Mononuclear cell (primary cell): ENCODE data around the gene IPO11. TPM values are rescaled to one million over a fixed set of nuclear protein-coding genes. Genes with fewer than 3 reads are reported as not detected.

Experiments used
- H3K27me3 ChIP-seq: 2 replicates; pipeline ENCODE4 v1.6.0; 2011; ENCODE audit warnings: low read length, control low read depth; ENCODE audit not compliant: insufficient read depth
- H3K4me1 ChIP-seq: 2 replicates; pipeline ENCODE4 v1.5.1; 2011; ENCODE audit warnings: mild to moderate bottlenecking, low read length, control low read depth; ENCODE audit not compliant: insufficient read depth
- H3K4me3 ChIP-seq: 2 replicates; pipeline ENCODE4 v1.5.1; 2011; ENCODE audit warnings: mild to moderate bottlenecking, low read length, moderate library complexity
- H3K9me3 ChIP-seq: 2 replicates; pipeline ENCODE4 v1.5.1; 2011; ENCODE audit warnings: low read depth, mild to moderate bottlenecking, control low read depth, low read length
- total RNA-seq: library from RNA; depleted of rRNA; stranded (reverse); fragments of >200 nt; gene quantifications from one replicate; pipeline ENCODE4 v1.2.3, GENCODE V29; 2012

The IPO11 gene
- total RNA-seq, 1 donor = 12.7 TPM

DNA sequence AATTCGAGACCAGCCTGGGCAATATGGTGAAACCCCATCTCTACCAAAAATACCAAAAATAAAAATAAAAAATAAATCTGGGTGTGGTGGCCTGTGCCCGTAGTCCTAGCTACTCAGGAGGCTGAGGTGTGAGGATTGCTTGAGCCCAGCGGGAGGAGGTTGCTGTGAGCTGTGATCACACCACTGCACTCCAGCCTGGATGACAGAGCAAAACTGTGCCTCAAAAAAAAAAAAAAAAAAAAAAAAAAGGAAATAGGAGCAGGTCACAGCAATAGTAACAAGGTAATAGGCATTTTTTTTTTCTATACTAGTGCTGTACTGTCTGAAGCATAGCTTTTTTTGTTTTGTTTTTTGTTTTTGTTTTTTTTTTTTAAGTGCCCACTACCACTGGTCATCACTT lies 171.8 kb downstream of the IPO11 start:
- no peak overlapping the region for H3K4me3 ChIP-seq
- H3K9me3 ChIP-seq = no peaks in the 10 kb centered on the region
- no peaks in the 10 kb centered on the region for H3K27me3 ChIP-seq
- no peaks in the 10 kb centered on the region for H3K4me1 ChIP-seq

DNA sequence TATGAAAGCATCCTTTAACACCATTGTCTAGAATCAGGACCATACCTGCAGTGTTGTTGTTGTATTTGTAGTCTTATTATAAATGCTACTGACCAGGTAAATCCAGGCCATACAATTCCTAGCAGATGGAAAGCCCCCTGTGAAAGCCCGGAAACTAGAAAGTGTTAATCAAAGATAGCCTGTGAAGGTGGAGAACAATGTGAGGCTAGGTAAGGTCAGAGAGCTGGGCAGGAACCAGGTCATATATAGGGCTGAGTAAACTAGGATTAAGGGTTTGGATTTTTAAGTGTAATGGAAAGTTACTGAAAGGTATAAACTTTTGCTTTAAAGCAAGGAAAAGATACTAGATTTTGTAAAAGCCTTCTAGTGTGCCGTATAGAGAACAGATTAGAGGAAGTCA lies 172.7 kb downstream of the IPO11 start:
- Histone ChIP-seq H3K4me3 (no peak overlapping the region), H3K9me3 (no peaks in the 10 kb centered on the region), H3K27me3 (no peaks in the 10 kb centered on the region), H3K4me1 (no peaks in the 10 kb centered on the region)

DNA sequence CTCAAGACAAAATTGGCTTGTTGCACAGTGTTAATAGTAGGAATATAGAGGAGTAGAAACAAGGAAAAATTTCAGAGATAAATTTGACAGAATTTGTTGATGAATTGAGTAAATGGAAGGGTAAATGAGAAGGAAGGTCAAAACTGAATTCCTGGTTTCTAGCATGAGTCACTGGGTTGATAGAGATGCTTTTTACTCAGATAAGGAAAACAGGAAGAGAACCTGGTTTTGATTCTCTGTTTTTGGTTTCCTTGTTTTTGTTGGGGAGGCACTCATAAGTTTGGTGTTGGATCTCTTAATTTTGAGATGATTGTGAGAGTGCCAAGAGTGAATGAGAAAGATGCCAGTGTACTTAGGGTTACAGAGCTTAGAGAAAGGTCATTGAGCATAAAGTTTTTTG lies 173.2 kb downstream of the IPO11 start:
- Histone ChIP-seq H3K9me3 (no peaks in the 10 kb centered on the region), H3K4me1 (no peaks in the 10 kb centered on the region), H3K4me3 (no peak overlapping the region), H3K27me3 (no peaks in the 10 kb centered on the region)

DNA sequence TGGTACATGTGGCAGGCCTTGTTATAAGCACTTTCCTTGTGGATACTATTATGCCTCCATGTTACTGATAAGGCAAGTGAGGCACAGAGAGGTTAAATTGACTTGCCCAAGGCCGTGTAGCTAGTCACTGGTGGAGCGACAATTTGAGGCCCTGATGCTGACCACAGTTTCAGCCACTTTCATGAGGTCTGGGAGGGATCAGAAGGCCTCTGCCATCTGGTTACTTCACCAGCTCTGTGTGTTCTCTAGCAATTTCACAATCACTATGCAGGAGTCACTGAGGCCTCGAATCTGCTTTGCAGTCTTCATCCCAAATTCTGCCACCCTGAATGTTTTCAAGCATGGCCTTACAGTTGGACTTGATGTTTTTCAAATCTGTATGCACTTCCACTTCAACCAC lies 175.2 kb downstream of the IPO11 start:
- Histone ChIP-seq H3K4me3 (no peak overlapping the region), H3K9me3 (no peaks in the 10 kb centered on the region), H3K27me3 (no peaks in the 10 kb centered on the region), H3K4me1 (no peaks in the 10 kb centered on the region)

DNA sequence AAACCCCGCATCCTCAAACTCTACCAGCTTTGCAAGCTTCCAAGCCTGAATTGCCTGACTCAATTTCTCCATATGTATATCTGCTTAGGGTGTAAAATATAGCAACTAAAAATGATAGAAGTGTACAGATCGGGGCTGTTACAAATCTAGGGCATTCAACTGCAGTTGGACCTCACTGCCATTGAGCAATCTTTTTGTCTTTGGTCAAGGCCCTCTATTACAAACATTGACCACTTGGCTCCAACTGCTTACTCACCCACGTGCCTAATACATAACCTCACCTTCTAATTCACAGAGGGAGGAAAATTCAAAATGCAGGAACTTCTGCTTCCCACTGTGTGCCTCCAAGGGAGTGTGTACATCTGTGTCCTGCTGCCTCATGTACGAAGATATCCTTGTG lies 176.1 kb downstream of the IPO11 start:
- Histone ChIP-seq H3K9me3 (no peaks in the 10 kb centered on the region), H3K4me3 (no peak overlapping the region), H3K27me3 (no peaks in the 10 kb centered on the region), H3K4me1 (no peaks in the 10 kb centered on the region)

DNA sequence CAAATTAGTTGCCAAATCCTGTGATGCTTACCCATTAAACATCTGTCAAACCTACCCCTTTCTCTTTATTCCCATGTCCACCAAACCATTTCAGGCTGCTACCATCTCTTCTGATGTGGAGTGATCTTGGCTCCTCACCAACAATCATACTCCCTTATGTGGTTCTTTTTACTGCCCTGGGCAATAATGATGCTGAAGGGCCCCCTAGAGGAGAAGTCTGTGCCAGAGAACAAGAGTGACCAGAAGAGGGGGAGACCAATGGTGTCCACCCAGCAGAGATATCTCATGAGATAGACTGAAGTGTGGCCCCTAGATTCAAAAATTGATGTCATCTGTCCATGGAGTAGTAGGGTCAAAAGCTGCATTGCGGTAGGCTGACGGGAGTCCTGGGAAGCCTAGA lies 176.9 kb downstream of the IPO11 start:
- H3K4me3 ChIP-seq = no peak overlapping the region
- H3K27me3 ChIP-seq = no peaks in the 10 kb centered on the region
- no peaks in the 10 kb centered on the region for H3K4me1 ChIP-seq
- H3K9me3 ChIP-seq = no peaks in the 10 kb centered on the region

DNA sequence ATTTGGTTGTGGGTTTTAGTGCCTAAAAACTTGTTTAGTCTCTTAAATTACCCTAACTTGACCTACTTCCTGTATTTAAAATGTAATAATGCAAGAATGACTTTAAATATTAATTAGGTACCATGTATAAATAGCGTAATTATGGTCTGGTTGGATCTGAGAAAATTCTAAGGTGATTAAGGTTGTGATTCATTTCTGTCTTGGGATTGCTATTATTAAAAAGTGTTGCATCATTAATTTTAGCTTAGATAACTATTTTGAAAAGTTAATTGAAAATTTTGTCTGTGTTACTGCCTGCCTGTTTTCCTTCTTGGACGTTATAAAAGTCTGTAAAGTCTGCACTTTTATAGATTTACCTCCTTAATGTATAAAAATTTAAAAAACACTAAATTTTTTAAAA lies 177.8 kb downstream of the IPO11 start:
- H3K27me3 ChIP-seq = no peaks in the 10 kb centered on the region
- H3K9me3 ChIP-seq = no peaks in the 10 kb centered on the region
- H3K4me1 ChIP-seq = no peaks in the 10 kb centered on the region
- H3K4me3 ChIP-seq = no peak overlapping the region

DNA sequence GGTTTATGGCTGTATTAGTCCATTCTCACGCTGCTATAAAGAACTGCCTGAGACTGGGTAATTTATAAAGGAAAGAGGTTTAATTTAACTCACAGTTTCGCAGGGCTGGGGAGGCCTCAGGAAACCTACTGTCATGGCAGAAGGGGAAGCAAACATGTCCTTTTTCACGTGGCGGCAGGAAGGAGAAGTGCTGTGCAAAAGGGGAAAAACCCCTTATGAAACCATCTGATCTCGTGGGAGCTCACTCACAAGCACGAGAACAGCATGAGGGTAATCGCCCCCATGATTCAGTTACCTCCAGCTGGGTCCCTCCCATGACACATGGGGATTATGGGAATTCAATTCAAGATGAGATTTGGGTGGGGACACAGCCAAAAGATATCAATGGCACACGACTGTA lies 180.0 kb downstream of the IPO11 start:
- Histone ChIP-seq H3K27me3 (no peaks in the 10 kb centered on the region), H3K4me1 (no peaks in the 10 kb centered on the region), H3K4me3 (no peak overlapping the region), H3K9me3 (no peaks in the 10 kb centered on the region)

DNA sequence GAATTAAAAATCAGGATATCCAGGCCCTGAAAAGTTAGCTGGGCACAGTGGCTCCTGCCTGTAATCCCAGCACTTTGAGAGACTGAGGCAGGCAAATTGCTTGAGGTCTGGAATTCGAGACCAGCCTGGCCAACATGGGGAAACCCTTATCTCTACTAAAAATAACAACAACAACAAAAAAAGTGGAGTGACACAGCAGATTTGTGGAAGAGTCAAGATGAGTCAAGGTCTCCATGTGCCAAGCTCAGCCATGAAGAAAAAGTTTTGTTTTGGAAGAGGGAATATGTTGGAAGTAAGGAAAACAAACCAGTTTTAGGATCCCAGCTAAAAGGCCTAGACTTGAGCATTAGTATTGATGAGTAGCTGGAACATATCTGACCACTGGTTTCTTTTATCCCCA lies 180.8 kb downstream of the IPO11 start:
- Histone ChIP-seq H3K9me3 (no peaks in the 10 kb centered on the region), H3K27me3 (no peaks in the 10 kb centered on the region), H3K4me1 (no peaks in the 10 kb centered on the region), H3K4me3 (no peak overlapping the region)

DNA sequence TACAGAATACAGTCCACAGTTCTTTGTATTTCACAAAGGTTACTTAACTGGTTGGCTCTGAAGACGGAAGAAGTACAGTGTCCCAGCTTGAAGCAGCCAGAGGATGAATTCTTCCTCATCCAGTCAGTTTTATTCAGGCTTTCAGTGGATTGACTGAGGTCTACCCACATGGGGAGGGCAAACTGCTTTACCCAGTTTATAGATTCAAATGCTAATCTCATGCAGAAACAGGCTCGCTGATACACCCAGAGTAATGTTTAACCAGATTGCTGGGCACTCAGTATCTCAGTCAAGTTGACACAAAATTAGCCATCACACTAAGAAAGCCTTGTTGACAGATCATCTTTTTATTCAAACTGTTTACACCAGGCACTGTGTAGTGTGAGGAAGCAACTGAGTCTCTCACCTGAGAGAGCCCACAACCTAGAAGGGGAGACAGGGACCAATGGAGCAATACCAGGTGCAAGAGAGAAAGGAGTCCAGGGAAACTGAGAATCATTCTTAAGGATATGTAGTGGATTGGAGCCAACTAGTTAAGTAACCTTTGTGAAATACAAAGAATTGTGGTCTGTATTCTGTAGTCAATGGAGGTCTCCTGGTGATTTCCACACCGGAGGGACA lies 181.9 kb downstream of the IPO11 start:
- Histone ChIP-seq H3K27me3 (no peaks in the 10 kb centered on the region), H3K9me3 (no peaks in the 10 kb centered on the region), H3K4me1 (no peaks in the 10 kb centered on the region), H3K4me3 (no peak overlapping the region)

DNA sequence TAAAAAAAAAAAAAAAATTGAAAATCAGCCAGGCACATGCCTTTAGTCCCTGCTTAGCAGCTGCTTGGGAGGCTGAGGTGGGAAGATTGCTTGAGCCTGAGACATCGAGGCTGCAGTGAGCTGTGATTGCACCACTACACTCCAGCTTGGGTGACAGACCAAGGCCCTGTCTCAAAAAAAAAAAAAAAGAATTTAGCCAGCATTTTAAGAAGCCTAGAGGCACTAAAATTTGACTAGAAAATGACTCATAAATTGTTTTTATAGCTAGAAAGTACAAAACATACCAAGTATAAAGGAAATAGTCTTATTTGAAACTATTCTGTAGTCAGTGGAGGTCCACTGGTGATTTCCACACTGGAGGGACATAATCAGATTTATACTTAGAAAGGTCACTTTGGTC lies 183.5 kb downstream of the IPO11 start:
- Histone ChIP-seq H3K4me1 (no peaks in the 10 kb centered on the region), H3K9me3 (no peaks in the 10 kb centered on the region), H3K27me3 (no peaks in the 10 kb centered on the region), H3K4me3 (no peak overlapping the region)

DNA sequence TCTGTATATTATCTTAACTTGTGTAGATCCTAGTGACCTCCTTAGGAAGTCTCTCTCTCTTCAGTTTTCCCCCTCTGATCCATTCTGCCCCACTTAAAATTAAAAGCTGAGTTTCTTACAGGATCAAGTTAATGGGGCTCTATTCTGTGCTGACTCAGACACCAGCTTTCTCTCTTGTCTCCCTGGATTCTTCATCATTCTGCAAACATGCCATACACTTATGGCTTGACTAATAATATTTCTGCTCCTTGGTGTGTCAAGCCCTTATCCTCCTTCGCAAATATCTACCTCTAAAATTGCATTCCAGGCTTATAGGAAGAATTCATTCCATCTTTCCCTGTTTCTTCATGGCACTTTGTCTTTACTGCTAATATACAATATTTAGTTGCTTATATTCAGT lies 184.1 kb downstream of the IPO11 start:
- H3K27me3 ChIP-seq = no peaks in the 10 kb centered on the region
- no peaks in the 10 kb centered on the region for H3K4me1 ChIP-seq
- H3K4me3 ChIP-seq = no peak overlapping the region
- H3K9me3 ChIP-seq = no peaks in the 10 kb centered on the region

DNA sequence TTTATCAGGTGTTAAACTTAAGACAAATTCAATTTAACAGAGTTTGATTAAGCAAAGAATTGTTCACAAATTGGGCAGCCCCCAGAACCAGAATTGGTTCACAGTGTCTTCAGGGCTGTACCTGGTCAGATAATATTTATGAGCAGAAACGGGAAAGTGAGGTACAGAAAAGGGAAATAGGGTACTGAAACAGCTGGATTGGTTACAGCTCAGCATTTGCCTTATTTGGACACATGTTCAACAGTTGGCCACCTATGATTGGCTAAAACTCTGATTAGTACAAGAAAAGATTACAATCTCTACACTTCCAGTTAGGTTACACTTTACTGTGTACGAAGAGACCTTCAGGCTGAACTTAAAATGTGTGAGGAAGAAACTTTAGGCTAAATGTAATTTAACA lies 184.8 kb downstream of the IPO11 start:
- Histone ChIP-seq H3K4me3 (no peak overlapping the region), H3K27me3 (no peaks in the 10 kb centered on the region)

DNA sequence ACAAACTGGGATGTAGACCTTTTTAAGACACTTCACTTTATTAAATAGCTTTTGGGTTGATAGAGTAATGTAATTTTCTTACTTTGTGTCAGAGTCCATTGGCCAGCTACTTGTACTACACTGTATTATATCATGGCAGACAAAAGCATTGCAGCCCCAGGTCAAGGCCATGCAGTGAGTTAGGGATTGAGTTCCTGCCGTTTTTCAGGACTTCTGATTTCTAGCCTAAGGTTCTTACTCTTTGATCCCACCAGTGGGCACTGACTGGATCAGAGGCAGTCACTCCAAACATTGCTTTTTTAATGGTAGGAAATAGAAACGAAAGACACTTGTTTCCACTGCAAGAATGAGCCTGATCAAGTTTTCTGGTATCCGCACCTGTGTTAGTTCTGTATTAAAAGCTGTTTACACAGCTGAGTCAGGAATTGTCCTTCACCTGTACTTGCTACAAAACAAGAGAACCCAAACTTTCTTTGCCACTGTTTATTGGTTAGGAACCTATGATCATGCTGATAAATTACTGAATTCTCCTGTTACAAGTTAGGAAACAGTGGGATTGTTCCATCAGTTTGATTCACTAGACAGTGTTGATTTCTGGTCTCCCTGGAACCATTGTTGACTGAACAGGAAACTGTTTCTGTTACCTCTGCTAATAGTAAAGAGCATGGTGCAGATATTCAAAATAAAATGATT lies 188.1 kb downstream of the IPO11 start:
- no peak overlapping the region for H3K4me3 ChIP-seq
- H3K4me1 ChIP-seq = no peaks in the 10 kb centered on the region
- no peaks in the 10 kb centered on the region for H3K27me3 ChIP-seq
- H3K9me3 ChIP-seq = no peaks in the 10 kb centered on the region

More for the DNA sequence above, 184.8 kb downstream of the IPO11 start:
- Histone ChIP-seq H3K4me1 (no peaks in the 10 kb centered on the region), H3K9me3 (no peaks in the 10 kb centered on the region)

DNA sequence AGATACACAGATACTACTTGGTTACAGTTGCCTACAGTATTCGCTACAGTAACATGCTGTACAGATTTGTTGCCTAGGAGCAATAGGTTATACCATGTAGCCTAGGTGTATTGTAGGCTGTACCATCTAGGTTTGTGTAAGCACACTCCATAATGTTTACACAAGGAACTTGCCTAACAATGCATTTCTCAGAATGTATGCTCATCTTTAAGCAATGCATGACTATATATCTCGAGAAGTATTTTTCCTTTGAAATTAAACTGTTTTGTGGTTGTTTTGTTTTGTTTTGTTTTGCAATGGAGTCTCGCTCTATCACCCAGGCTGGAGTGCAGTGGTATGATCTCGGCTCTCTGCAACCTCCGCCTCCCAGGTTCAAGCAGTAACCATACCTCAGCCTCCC lies 191.4 kb downstream of the IPO11 start:
- no peaks in the 10 kb centered on the region for H3K4me1 ChIP-seq
- H3K9me3 ChIP-seq = no peaks in the 10 kb centered on the region
- H3K27me3 ChIP-seq = no peaks in the 10 kb centered on the region
- no peak overlapping the region for H3K4me3 ChIP-seq

DNA sequence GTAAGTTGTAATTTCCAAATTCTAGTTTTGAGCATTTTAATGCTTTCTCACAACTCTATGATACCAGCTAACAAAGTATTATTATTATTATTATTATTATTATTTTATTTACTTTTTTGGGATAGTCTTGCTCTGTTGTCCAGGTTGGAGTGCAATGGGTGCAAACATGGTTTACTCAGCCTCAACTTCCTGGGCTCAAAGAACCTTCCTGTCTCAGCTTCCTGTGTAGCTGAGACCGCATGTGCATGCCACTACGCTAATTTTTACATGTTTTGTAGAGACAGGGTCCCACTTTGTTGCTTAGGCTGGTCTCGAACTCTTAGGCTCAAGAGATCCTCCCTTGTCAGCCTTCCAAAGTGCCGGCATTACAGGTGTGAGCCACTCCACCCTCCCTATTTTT lies 193.1 kb downstream of the IPO11 start:
- no peaks in the 10 kb centered on the region for H3K27me3 ChIP-seq
- no peaks in the 10 kb centered on the region for H3K9me3 ChIP-seq
- H3K4me3 ChIP-seq = no peak overlapping the region
- H3K4me1 ChIP-seq = no peaks in the 10 kb centered on the region
